HG02571 (cell line): ENCODE results near the gene CSE1L.
"Not testable (repeated sequence)": the region's sequence is repeated elsewhere in the genome, so short reads cannot be mapped to it uniquely, and the experiment has no call there.

Experiments
- ATAC-seq: cut with Tn5 transposase; IDR thresholded peaks from one replicate; pipeline ENCODE4 v1.9.1; 2021; ENCODE audit warnings: mild to moderate bottlenecking, moderate library complexity; ENCODE audit not compliant: unreplicated experiment

Gene CSE1L

DNA sequence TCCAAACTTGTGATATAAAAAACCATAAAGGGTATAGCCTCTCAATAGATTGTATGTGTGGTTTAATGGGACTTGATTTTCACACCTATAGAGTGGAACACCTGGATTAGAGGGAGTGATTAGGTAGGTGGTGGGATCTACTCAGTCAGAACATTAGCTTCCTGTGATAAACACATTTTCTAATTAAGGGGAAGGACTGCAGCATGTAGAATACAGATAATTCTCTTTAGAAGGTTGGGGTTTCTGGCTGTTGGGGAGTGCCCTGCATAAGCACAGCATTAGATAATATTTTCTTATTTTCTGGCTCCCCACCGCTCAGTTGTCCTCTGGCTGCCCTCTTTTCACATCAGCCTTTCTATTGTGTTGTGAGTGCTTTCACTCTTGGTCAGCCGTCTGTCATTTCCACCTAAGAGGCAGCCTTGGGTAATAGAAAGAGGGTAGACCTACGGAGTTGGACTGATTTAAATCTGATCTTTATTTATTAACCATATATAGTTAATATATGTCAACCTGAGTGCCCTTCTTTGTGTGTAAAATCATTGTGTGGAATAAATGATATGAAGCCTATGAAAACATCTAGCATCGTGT, 8.0 kb downstream of the CSE1L start:
- no peak for ATAC-seq

DNA sequence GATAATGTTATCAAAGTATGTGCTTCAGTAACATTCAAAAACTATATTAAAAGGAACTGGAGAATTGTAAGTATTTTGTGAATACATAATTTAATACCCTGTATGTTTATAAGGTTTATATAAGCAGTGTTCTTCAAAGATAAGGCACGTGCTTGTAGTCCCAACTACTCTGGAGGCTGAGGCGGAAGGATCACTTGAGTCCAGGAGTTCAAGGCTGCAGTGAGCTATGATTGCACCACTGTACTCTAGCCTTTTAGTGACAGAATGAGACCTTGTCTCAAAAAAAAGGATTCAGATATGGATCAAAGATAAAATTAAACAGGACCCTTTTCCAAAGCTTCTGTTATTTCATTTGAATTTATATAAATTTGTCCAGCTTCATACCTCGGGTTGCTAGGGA, 17.2 kb downstream of the CSE1L start:
- no peak for ATAC-seq

DNA sequence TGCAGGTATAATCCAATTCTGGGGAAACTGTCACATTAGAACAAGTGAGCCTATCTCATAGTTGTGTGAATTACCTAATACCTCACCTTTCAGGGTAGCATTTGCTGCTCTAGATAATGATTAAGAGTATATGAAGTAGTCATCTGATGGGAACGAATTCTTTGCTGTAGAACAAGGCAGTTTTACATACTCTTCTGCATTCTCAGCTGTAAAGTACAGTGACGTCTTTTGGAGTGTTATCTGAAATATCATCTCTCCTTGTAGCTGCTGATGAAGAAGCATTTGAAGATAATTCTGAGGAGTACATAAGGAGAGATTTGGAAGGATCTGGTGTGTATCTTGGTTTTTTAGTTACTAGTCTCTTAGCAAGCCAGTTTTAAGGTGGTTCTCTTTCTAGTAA, 28.4 kb downstream of the CSE1L start:
- ATAC-seq, result no peak

DNA sequence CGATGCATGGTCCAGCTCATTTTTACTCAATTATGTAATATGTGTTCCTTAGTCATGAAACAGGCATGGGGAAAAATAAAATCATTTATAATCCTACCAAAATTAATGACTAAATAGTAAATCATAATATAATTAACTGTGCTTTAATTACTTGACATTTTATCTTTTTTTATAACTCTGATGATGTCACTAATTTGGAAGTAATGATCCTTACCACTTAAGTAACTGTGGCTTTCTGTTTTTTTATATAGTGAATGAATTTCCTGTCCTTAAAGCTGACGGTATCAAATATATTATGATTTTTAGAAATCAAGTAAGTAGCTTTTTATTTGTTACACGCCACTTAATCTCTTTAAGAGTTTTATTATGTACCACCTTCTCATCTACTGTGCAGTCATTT, 32.2 kb downstream of the CSE1L start:
- no peak for ATAC-seq

DNA sequence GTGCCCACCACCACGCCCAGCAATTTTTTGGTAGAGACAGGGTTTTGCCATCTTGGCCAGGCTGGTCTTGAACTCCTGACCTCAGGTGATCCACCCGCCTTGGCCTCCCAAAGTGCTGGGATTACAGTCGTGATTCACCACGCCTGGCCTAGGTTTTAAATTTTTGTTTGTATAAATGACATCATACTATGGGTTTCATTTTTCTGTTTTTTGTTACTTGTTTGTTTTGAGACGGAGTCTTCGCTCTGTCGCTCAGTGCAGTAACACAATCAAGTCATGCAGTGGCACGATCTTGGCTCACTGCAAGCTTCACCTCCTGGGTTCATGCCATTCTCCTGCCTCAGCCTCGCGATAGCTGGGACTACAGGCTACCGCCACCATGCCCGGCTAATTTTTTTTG, 36.2 kb downstream of the CSE1L start:
- not testable (repeated sequence) for ATAC-seq

DNA sequence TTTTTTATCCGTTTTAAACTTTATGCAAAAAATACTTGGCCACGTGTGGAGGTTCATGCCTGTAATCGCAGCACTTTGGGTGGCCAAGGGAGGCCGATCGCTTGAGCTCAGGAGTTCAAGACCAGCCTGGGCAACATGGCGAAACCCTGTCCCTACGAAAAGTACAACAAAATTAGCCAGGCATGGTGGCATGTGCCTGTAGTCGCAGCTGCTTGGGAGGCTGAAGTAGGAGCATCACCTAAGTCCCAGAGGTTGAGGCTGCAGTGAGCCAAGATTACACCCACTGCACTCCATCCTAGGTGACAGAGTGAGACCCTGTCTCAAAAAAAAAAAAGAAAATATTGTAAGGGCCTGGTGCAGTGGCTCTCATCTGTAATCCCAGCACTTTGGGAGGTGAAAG, 45.0 kb downstream of the CSE1L start:
- no peak for ATAC-seq

DNA sequence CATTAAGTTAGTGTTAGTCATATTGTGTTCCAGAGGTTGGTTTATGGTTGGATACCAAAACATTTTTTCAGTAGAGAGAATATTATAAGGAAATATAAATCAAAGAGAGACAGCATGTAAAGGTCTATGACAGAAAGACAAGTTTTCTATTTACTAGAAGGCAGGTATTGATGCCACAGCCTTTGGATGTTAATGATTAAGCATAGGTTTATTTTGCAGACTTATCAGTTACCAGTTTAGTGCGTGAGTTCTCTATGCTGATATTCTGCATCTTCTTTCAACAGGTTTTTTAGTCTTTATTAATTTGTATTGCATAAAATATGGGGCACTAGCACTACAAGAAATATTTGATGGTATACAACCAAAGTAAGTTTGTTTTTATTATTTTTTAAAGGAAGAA, 45.6 kb downstream of the CSE1L start:
- no peak for ATAC-seq

DNA sequence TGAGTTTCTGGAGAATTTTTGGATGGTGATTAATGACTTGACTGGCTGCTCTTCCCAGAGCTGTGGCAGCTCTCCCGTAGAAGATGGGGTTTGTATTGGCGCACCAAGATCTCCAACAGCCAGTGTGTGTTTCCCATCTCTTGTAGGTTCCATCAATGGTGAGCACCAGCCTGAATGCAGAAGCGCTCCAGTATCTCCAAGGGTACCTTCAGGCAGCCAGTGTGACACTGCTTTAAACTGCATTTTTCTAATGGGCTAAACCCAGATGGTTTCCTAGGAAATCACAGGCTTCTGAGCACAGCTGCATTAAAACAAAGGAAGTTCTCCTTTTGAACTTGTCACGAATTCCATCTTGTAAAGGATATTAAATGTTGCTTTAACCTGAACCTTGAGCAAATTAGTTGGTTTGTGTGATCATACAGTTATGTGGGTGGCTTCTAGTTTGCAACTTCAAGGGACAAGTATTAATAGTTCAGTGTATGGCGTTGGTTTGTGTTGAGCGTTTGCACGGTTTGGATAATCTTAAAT, 50.2 kb downstream of the CSE1L start:
- ATAC-seq, result no peak

DNA sequence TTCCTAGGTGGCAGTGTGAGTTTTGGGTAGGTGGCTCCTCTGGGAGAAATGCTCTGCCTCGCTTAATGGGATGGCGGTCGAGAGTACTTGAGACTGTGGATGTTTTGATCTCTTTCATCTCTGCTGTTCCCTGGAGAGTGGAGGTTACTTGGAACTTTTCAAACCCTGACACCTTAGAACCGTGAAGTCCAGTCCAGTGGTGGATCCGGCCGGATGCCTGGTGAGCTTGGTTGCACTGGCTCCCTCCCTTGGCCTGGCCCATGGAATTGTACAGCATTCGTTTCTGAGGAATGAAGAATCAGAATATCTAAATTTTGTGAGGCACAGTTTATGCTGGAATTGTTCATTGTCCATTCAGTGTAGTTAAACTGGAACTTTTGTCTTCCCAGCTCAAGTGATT, 51.0 kb downstream of the CSE1L start:
- ATAC-seq, result no peak

DNA sequence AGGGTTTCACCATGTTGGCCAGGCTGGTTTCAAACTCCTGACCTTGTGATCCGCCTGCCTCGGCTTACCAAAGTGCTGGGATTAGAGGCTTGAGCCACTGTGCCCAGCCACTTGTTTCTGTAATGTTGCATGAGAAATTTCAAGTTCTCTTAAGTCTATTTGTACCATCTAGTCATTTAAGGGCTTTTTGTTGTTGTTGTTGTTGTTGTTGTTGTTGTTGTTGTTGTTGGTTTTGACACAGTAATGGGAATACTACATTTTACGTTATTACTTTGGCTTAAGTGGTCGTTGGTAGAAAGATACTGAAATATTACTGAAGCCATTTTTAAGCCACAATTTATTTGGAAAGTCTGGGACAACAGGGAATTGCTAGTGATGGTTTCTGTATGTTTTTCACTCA, 52.0 kb downstream of the CSE1L start:
- no peak for ATAC-seq

DNA sequence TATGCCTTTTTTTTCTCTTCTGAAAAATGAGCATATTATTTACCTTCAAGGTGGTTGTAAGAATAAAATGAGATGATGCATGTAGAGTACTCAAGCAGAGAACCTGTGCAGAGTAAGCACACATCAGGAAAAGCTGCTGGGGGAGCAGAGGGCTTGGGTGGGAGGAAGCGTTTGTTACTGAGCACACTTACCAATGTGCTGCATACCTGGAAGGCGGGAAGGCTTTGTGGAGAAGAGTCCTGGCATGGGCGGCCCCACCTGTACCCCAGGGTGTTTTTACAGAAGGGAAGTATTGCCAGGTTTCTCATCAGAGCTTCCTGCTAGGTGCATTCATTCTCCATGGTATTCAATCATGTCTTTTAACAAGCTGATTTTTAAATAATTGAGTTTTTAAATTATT, 52.9 kb downstream of the CSE1L start:
- no peak for ATAC-seq

DNA sequence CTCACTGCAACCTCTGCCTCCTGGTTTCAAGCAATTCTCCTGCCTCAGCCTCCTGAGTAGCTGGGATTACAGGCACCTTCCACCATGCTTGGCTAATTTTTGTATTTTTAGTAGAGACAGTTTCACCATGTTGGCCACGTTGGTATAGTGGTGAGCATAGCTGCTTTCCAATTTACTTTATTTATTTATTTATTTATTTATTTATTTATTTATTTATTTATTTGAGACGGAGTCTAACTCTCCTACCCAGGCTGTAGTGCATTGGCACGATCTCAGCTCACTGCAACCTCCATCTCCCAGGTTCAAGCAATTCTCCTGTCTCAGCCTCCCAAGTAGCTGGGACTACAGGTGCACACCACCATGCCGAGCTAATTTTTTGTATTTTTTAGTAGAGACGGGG, 54.2 kb downstream of the CSE1L start:
- ATAC-seq, result not testable (repeated sequence)

DNA sequence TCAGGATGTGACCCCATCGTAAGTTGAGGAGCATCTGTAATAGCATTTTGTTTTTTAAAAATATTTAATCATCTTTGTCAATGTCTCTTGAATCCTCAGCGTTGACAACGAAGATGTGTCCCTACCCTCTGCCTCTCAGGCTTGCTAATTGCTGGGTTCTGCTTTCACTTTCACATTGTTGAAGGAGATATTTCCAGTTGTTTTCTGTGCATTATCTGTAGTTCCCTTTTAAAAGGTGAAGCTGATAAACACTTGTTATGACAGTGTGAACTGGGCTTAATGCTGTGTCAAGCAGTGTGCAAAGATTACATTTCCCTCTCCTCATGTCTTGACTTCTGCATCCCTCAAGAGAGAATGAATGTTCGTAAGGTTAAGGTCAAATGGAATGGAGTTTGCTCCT, 54.9 kb downstream of the CSE1L start:
- no peak for ATAC-seq

DNA sequence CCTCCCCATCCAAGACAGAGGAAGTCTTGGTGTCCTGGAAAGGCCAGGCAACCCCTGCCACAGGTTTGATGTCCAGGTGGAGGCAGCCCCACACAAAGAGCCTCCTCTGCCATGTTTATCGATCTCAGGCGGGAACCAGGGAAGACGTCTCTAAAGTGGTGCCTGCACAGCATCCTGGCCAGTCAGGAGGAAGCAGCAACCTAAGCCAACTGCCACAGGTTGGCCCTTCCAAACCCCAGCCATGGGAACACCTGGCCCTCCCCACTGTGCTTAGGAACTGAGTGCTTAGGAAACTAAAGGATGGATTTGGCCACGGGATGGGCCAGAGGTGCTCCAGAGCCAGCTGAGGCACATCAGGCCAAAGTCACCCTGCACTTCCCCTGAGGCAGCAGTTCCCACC, 56.9 kb downstream of the CSE1L start:
- ATAC-seq, result no peak

DNA sequence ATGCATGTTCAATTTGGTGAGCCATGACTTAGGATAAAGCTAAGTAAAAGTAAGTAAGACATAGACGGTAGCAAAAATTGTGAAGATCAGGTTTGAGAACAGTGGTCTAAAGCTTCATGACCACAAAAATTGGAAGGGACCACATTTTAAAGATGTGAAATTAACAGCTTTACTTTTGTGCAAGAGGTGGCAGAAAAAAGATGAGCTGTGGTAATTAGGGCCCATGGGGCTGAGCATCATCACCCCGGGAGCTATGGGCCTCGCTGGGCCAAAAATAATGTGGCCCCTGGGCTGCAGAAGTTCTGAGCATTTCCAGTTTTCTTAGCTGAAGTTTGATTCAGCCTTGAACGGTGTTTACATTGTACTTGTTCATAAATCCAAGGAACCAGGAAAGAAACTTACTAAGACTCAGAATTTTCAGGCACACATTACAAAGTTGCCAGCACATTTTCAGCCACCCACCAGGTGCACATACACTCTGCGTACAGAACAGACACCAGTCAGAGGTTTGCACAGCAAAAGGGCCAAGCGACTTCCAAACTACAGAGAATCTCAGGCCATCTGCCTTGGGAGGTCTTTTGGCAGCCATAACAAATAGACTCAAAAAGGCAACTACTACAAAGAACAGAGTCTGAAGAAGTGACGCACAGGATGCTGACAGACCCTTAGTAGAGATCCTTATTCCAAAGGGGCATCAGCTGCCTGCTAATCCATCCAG, 57.7 kb downstream of the CSE1L start:
- no peak for ATAC-seq

DNA sequence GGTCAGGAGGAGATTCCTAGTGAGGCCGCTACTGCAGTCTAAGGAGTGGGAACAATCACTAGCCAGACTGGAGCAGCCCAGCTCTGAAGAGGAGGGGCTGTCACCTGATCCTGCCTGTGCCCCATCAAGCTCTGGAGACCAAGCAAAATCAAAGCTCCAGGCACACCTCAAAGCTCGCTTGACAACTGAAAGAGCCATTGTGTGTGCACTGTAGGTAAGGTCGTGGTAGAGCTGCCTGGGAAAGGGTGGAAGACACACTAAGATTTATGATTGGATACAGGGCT, 58.2 kb downstream of the CSE1L start:
- no peak for ATAC-seq

DNA sequence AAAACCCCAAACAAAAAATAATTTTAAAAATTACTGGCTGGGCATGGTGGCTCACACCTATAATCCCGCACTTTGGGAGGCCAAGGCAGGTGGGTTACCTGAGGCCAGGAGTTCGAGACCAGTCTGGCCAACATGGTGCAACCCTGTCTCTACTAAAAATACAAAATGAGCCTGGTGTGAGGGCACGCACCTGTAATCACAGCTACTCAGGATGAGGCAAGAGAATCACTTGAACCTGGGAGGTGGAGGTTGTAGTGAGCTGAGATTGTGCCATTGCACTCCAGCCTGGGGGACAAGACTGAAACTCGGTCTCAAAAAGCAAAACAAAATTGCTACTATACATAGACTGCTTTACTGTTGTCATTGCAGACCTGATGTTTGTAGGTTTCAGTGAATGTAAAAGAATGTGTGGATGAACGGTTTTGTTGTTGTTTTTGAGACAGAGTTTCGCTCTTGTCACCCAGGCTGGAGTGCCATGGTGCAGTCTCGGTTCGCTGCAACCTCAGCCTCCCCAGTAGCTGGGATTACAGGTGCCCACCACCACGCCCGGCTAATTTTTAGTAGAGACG, 59.0 kb downstream of the CSE1L start:
- ATAC-seq, result not testable (repeated sequence)

DNA sequence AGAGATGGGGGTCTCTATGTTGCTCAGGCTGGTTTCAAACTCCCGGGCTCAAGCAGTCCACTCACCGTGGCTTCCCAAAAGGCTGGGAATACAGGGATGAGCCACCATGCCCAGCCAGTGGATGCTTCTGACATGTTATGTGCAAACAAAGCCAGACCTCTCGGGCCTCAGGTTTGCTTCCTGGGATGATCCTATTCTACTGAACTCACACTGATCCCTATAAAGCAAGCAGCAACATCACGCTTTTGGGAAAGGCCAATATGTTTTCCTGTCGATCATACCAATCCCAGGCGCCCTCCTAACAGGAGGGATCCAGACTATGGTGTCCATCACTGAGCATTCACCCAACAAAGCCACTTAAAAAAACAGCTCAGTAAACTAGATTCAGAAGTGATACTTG, 60.2 kb downstream of the CSE1L start:
- no peak for ATAC-seq

DNA sequence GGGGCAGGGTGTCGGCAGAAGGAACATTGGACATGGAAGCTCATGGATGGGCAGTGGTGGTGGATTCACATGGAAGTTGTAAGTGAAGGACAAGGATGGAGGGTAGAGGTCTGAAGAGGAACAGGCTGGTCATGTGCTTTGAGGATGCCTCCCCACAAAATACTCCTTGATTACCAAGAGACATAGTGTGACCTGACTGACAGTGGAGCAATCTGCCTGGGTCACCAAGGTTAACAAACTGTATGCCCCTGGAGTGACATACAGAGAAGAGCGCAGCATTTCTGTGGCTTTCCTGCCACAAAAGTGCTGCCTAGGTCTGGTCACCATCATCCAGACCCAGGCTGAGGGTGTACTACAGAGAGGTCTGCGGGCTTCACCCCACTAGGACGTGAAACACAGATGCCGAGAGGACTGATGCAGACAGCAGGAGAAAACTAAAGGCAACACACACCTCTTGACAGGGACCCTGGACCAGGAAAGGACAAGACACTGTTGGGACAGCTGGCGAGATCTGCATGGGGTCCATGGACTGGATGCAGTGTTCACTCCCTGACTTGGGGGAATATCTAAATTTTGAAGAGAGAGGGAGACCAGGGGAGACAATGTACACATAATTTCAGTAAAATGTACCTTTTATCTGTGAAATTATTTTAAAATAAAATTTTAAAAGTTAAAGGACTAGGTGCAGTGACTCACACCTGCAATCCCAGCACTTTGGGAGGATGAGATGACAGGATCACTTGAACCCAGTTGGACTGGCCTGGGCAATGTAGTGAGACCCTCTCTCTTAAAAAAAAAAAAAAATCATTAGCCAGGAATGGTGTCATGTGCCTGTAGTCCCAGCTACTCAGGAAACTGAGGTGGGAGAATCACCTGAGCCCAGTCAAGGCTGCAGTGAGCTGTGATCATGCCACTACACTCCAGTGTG, 64.9 kb downstream of the CSE1L start:
- ATAC-seq, result no peak

DNA sequence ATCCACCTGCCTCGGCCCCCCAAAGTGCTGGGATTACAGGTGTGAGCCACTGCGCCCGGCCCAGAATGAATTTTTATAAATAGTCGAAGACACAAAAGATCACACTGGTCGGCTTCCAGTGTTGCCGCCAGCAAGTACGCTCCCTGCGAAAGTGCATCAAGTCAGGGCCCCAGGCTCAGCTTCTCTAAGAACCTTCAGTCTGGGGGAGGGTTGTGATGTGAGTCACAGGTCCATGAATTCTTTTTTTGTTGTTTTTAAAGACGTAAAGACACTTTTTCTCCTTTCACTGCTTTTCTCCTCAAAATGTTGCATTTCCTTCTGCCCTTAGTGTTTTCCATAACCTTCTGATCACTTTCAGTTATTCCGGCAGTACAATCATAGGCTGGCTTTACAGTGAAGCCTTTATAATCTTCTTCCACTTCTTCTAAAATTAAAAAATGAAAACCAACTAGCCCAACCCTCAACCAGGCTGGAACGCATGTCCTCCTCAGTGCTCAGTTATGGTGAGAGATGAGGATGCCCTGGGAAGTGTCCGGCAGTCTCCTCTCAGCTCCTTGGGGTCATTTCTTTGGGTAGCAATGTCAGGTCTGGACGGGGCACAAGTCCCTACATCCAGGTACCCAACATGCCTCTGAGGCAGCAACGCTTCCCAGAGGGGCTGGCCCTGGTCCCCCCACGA, 66.6 kb downstream of the CSE1L start:
- no peak for ATAC-seq

DNA sequence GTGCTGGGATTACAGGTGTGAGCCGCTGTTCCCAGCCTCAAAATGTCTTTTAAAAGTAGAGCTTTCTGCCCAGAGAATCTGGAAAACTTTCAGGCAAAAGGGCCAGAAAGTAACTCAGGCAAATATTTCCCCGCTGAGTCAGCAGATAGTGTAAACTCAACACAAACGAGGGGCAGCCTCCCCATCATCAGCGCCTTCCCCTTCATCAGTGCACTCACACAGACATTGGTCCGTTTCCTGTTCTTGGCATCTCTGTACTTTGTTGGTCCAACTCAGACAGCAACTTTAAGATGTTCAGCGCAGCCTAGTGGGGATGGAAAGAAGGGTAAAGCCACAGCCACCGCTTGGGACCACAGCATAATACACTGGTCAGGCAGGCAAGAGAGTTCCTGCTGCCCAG, 69.5 kb downstream of the CSE1L start:
- no peak for ATAC-seq
